GM21529 (cell line): ENCODE data around the gene MAZ.

Experiments used
- ATAC-seq: cut with Tn5 transposase; IDR thresholded peaks from one replicate; pipeline ENCODE4 v1.9.1; 2021; ENCODE audit not compliant: unreplicated experiment

Gene MAZ

DNA sequence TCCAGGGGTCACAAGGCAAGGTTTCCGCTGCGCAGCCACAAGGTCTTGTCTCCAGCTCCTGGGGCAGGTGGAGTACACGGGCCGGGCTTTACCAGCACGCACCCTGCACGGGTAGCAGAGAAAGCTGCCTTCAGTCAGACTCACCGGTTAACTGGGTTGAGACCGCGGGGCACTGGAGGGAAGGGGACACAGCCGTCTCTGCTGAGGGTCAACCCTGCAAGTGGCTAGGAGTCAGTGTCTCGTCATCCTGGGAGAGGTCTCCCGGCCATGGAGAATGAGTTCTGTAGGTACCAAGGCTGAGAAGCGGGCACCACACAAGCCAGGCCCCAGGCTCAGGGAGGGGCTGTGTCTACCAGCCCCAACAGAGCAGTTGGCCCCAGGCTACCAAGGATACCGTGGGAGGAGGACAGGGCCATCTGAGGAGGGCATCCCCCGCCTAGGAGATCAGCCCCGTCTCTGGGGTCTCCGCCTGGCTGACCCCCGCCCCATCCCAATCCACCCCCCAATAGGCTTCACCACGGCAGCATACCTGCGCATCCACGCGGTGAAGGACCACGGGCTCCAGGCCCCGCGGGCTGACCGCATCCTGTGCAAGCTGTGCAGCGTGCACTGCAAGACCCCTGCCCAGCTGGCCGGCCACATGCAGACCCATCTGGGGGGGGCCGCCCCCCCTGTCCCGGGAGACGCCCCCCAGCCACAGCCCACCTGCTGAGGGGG, 2.9 kb downstream of the MAZ start:
- ATAC-seq: no peak

DNA sequence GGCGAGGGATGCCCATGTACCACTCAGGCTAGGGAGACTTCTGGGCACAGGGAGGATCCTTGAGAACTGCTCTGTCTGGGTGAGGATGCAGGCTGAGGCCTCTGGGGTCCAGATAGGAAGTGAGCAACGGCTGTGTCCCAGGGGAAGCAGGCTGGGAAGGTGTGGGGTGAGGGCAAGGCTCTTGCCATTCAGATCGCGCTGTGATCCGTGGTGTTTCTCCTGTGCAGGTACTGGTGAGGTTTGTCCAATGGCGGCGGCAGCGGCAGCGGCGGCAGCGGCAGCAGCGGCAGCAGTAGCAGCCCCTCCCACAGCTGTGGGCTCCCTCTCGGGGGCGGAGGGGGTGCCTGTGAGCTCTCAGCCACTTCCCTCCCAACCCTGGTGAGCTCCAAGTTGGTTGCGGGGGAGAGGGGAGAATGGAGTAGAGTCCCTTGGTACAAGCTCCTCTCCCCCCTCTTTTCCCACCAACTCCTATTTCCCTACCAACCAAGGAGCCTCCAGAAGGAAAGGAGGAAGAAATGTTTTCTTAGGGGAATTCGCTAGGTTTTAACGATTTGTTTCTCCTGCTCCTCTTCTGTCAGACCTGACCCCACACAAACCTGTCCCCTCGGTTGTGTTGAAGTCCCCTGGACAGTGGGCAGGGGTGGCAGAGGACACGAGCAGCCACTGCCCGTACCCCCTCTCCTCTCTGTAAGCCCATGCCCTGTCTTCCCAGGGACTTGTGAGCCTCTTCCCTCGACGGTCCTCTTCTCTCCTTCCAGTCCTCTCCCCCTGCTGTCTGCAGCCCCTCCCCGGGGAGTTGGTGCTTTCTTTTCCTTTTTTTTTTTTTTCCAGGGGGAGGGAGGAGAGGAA, 3.7 kb downstream of the MAZ start:
- ATAC-seq: no peak

DNA sequence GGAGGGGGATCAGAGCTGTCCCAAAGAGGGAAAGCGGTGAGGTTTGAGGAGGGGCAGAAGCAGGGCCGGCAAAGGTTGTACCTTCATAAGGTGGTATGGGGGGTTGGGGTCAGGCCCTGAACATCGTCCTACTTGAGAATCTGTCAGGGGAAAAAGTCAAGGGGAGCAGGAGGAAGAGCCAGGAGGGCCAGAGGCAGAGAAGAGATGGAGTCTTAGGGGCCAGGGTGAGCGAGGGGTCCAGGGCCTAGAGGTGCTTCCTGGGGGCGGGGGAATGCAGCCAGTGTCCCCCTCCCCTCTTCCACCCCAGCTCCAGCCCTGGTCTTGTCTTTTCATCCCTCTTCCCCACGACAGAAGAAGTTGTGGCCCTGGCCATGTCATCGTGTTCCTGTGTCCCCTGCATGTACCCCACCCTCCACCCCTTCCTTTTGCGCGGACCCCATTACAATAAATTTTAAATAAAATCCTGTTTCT, 4.4 kb downstream of the MAZ start:
- ATAC-seq: no peak

DNA sequence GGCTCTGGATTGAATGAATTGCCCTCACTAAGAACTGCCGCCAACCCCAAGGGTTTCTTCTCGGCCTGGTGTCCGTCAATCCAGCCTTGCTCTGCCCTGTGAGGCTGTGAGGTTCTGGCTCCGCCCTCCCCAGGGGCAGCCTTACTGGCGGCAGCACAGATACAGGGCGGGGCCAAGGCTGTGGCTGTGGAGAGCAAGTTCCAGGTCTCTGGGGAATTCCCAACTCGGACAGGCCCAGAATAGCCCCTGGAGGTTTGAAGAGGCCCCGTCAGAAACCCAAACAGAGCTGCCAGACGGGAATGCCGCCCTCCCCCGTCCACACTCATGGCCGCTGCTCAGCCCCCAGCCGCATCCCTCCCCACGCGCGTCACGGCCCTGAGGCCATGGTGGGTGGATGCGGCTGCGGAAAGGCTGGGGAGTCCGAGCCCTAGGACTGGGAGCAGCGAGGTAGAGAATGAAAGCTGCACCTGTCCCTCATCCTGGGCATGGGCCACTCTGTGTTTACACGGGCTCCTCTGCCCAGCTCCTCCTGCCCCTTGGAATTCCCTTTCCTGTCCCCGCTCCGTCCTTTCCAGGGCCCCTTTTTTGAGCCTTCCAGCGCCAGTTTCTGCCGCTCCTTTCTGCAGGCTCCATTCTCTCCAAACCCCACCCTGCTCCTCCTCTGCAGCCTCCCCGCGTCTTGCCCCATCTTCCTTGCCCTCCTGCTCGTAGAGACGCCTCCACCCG, 5.0 kb downstream of the MAZ start:
- peak; percentile 36 for ATAC-seq

DNA sequence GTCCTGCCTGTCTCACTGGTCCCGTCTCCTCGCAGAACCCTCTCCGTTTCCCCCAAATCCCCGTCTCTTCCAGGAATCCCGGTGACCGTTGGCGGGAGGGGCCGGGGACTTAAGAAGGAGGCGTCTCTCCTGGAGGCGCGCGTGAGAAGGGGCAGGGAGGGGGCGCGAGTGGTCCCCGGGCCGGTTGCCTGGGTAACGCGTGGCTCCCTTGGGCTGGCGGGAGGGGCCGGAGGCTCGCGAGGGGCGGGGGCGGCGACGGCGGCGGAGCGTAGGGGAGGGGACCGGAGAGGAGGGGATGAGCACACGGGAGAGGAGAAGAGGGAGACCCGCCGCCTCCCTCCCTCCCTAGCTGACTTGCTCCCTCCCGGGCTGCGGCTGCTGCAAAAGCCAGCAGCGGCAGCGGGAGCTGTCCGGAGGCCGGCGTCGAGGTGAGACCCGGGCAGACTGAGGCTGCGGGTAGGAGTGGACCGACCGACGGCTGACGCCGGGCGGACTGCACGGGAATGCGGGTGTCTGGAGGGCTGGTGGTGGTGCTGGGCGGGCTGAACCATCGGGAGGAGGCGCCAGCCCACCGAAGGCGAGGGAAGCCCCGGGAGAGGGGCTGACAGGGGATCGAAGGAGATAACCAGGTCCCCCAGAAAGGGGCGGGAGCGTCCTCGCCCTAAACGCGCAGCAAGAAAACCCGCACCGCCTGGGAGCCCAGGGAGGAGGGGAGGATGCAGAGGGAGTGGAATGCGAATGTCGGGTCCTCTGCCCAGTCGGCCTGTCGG, 5.8 kb downstream of the MAZ start, which contains the start of gene PRRT2:
TSS of gene PRRT2 (plus strand) at position 298 of the 770 bp plus-strand sequence. CDS start 862 bp downstream, outside the sequence.
- no peak for ATAC-seq

DNA sequence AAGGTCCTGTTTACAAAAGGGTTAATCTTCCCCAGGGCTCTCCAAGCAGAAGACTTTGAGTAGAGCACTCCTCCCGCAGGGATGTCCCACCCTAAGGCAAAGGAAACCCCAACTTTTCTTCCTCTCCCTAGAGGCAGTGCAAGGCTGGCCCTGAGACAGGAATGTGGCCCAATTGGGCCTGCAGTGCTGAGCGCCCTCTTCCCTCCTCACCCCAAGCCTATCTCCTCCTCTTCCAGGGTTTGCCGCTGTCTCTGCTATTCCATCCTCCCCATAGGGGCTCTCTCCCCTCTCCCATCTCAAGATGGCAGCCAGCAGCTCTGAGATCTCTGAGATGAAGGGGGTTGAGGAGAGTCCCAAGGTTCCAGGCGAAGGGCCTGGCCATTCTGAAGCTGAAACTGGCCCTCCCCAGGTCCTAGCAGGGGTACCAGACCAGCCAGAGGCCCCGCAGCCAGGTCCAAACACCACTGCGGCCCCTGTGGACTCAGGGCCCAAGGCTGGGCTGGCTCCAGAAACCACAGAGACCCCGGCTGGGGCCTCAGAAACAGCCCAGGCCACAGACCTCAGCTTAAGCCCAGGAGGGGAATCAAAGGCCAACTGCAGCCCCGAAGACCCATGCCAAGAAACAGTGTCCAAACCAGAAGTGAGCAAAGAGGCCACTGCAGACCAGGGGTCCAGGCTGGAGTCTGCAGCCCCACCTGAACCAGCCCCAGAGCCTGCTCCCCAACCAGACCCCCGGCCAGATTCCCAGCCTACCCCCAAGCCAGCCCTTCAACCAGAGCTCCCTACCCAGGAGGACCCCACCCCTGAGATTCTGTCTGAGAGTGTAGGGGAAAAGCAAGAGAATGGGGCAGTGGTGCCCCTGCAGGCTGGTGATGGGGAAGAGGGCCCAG, 6.7 kb downstream of the MAZ start:
- no peak for ATAC-seq

DNA sequence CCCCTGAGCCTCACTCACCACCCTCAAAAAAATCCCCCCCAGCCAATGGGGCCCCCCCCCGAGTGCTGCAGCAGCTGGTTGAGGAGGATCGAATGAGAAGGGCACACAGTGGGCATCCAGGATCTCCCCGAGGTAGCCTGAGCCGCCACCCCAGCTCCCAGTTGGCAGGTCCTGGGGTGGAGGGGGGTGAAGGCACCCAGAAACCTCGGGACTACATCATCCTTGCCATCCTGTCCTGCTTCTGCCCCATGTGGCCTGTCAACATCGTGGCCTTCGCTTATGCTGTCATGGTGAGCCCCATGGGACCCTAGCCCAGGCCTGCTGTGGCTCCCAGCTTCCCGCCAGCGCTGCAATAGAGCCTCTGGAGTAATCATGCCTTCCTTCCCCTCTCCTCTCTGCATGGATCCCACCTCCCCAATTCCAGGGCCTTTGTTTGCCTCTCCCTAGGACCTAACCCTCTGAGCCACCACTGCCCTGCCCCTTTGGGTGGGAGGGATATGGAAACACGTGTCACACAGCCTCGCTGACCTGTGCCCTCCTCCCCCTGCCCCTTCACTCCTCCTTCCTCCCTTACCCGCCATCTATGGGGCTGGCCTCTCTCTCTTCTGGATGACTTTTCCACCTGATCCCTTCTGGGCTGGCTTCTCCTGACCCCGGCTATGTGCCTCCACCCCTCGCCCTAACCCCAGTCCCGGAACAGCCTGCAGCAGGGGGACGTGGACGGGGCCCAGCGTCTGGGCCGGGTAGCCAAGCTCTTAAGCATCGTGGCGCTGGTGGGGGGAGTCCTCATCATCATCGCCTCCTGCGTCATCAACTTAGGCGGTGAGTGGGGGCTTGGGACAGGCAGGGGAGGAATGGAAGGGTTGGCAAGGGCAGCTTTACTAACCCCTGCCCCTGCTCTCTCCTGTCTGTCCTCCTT, 7.6 kb downstream of the MAZ start:
- ATAC-seq: no peak

DNA sequence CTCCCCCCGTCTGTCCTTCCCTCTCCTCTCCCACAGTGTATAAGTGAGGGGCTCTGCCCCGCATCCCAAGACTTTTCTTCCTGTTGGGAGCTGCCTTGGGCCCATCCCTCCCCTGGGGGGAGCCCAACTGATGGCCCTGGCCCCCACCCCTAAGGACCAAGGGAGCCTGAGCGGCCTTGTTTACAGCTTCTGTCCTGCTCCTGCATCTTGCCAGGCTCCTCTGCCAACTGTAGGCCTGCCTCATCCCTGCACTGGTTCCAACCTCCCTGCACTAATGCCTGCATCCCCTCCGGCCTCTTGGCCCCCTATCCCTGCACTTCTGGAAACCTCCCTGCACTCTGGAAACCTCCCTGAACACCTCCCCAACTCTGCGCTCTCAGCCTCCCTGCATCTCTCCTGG, 8.3 kb downstream of the MAZ start:
- ATAC-seq: no peak

DNA sequence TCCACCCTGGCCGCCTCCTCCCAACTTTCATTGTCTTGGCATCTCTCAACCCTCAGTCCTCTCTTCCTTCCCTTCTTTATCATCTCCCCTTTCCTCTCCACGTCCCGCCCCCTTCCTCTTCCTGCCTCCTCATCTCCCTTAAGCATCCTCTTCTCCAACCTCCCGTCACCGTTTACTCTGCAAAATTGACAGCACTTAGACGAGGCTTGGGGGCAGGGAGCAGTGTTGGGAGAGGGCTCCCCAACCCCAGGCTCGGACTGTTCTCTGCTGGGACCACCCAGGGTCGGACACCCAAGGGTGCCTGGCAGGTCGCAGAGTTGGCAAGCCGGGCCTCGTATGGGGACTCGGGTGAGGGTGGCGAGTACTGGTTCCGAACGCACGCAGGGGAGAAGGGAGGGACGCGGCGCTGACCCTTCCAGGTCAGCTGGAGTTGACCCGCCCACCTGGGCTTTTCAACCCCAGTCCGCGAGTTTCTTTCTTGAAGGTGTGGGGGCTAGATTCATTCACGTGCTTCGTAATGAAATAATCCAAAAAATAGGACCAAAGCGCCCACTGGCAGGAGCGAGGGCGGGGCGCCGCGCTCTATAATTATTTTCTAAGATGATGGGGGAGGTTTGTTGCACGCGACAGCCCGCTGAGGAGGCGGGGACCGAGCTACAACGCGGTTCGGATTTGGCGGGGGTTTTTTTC, 8.8 kb downstream of the MAZ start:
- no peak for ATAC-seq

DNA sequence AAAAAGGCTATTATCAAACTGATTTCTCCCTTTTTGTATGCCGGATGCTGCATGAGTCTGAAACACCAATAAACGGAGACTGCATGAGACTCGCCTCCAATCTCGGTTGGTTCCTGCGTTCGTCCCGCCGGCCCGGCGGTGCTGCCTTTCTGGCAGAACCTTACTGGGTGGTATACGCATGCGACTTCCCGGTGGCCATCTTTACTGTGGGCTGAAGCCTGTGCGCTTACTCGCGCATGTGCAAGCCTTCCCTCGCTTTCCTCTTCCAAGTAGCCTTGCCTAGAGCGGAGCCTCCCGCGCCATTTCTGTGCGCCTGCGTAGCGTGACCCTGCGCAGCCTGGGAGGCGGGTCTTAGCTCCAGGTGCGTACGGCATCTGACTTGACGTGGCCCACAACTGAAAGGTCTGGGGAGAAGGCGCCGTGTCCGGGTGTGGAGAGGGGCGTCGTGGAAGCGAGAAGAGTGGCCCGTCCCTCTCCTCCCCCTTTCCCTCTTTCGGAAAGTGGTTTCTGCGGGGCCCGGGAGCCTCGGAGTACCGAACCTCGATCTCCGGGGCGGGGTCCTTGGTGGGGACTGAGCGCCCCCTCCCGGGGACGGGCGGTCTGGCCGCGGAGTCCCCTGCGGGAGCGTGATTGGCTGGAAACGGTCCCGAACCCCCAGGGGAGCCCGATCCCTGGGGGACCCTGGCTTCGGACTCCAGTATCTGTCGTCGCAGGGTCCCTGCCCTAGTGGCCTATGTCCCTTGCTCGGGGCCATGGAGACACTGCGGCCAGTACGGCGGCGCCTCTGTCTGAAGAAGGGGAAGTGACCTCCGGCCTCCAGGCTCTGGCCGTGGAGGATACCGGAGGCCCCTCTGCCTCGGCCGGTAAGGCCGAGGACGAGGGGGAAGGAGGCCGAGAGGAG, 9.7 kb downstream of the MAZ start, which contains the start of gene PAGR1:
TSS of gene PAGR1 (plus strand) at position 360 of the 901 bp plus-strand sequence. CDS start at position 734, 374 bp downstream.
- peak; percentile 47 for ATAC-seq

DNA sequence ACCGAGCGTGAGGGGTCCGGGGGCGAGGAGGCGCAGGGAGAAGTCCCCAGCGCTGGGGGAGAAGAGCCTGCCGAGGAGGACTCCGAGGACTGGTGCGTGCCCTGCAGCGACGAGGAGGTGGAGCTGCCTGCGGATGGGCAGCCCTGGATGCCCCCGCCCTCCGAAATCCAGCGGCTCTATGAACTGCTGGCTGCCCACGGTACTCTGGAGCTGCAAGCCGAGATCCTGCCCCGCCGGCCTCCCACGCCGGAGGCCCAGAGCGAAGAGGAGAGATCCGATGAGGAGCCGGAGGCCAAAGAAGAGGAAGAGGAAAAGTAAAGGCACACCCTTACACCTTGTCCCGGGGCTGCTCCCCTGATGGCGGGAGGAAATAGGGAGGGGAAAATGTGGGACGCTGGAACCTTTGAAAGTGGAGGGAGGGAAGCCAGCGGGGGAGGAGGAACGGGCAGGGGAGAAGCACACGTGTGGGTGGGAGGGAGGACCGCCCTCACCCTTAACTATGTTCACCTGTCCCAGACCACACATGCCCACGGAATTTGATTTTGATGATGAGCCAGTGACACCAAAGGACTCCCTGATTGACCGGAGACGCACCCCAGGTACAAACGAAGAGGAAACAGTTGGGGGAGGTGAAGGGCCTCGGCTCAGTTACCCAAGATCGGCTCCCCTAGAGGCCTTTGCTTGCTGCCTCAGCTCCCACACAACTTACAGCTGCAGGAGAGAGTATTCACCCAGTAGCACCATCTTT, 10.5 kb downstream of the MAZ start:
- ATAC-seq: peak; percentile 15

DNA sequence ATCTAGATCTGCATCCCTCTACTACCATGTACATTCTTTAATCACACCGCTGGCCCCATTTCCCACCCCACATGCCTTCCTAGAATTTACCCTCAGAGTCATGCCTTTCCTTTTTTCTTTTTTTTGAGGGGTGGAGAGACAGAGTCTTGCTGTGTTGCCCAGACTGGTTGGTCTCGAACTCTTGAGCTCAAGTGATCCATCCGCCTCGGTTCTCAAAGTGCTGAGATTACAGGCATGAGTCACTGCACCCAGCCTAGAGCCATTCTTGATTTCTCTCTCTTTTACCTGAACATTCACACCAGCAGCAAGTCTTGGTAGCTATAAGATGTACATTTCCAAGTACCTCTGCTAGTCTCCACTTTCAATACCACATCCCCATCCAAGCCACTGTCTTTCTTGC, 11.8 kb downstream of the MAZ start:
- no peak for ATAC-seq

DNA sequence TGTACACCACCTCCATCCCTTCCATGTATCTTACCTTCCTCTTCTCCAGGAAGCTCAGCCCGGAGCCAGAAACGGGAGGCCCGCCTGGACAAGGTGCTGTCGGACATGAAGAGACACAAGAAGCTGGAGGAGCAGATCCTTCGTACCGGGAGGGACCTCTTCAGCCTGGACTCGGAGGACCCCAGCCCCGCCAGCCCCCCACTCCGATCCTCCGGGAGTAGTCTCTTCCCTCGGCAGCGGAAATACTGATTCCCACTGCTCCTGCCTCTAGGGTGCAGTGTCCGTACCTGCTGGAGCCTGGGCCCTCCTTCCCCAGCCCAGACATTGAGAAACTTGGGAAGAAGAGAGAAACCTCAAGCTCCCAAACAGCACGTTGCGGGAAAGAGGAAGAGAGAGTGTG, 13.2 kb downstream of the MAZ start:
- no peak for ATAC-seq

DNA sequence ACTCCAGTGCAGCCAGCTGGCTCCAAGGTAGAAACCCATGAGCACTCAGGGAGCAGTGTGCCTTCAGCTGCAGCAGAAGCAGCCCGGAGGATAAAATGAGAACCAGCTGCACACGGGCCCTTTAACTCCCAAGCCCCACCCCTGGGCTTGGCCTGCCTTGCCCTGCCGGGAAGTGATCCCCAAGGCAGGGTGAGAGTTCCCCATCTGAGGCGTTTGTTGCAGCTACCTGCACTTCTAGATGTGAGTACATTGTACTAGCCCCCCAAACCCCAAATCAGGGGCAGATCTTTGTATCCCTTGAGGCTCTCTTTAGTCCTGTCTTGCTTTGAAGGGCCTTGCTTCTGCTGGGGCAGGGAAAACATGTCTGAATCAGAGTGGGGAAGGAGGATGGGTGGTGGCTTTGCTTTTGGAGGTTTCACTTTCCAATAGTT, 14.0 kb downstream of the MAZ start, which contains the start of gene MVP:
TSS of gene MVP (plus strand) at position 192 of the 431 bp plus-strand sequence. CDS start 10,088 bp downstream, outside the sequence.
- no peak for ATAC-seq

DNA sequence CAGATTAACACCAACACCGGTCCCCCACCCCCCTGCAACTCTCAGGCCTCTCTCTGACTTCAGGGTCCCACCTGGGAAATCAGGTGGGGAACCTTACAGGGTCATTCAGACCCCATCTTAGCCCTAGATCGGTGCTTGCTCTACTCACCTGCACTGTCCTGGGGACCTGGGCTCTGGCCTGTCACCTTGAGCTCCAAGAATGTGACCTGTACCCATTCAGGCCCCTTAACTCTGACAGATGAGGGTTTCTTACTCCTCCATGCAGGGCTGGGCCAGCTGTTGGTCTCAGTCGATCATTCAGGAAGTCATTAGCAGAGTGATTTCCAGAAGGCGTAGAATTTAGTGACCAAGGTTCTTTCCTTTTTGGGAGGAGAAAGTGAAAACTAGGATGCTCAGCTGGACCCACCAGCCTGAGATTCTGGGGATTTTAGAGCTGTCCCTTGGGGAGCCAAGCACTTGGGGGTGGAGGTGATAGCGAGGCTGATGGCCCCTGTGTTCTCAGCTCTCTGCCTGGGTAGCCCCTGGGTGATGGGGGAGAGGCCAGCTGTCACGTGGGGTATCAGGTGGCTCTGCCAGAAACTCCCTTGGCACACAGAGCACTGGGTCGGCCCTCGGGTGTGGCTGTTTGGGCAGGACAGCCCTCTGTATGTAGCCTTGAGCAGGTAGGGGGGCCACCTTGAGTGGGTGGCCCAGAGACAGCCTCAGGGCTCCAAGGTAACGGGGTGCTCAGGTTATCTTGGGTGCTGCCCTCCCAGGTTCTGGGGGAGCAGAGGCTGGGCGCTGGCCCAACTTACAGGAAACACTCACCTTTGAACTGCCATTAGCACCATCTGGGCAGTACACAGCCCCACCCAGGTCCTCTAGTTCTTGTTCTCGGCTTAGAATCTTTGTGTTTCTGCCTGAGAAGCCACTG, 14.7 kb downstream of the MAZ start:
- peak; percentile 42 for ATAC-seq
